RWPE1 (cell line): ENCODE measurements around the gene PRKCZ.

Source experiments
- CTCF ChIA-PET: fragments of 350-600 bp; sonication (Branson Sonifier 250); formaldehyde crosslinking; extraction: SDS; loops from one replicate; lab custom pipeline; 2021; lab: Yijun Ruan, JAX
- POLR2A ChIA-PET: fragments of 400-600 bp; formaldehyde crosslinking; extraction: SDS; loops from one replicate; lab custom pipeline; 2020; ENCODE audit warnings: antibody characterized with exemption; ENCODE audit not compliant: low non-redundant PET; lab: Yijun Ruan, JAX
- DNase-seq: peaks from one replicate; pipeline ENCODE4 v3.0.0; 2012; ENCODE audit warnings: low spot score
- H3K27ac ChIP-seq: fragments of 450-650 bp; 2 replicates; pipeline ENCODE4 v1.5.1; 2017
- TF ChIP-seq, protein P1 (sequence below): fragments of 450-650 bp; conservative IDR thresholded peaks from 2 replicates; pipeline ENCODE4 v1.5.1; 2017; ENCODE audit warnings: low read depth, mild to moderate bottlenecking

Gene PRKCZ

DNA sequence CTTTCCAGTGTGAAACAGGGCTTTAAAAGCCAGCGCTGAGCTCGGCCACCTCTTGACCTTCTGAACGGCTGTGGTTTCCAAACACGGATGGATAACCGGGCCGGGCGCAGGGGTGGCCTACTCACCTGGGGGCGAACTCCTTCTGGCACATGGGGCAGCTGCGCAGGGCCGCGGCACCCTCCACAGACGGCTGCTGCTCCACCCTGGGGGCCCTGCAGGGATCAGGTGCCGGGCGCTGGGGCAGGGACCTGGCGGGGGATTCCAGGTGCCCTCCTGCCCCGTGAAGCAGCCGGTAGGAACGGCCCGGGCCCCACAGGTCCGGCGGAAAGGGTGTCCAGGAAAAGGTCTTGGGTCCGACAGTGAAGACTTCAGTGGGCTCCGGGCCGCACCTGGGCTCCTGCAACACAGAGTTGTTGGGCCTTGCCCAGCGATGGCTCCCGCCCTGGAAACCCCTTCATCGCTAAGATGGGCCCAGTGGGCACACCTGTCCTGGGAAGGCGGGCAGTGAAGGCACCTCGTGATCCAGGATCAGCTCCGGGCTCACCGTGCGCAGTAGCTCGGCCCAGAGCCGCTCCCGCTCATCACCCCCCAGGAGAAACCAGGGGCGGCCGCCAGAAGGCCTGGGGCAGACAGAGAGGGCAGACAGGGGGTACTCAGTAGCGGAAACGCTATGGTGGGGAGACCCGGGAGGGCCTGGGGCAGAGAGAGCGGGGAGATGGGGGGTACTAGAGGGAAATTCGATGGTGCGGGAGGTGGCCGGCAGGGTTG, 143.5 kb downstream of the PRKCZ start:
- TF ChIP-seq, protein P1, sequence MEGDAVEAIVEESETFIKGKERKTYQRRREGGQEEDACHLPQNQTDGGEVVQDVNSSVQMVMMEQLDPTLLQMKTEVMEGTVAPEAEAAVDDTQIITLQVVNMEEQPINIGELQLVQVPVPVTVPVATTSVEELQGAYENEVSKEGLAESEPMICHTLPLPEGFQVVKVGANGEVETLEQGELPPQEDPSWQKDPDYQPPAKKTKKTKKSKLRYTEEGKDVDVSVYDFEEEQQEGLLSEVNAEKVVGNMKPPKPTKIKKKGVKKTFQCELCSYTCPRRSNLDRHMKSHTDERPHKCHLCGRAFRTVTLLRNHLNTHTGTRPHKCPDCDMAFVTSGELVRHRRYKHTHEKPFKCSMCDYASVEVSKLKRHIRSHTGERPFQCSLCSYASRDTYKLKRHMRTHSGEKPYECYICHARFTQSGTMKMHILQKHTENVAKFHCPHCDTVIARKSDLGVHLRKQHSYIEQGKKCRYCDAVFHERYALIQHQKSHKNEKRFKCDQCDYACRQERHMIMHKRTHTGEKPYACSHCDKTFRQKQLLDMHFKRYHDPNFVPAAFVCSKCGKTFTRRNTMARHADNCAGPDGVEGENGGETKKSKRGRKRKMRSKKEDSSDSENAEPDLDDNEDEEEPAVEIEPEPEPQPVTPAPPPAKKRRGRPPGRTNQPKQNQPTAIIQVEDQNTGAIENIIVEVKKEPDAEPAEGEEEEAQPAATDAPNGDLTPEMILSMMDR, result no peak
- ChIA-PET POLR2A (no interaction called here), CTCF (interaction anchor here (0.7 to 2.0 kb wide), 3 partner anchors 19 to 196 kb away, joined by 3 to 11 read pairs (median 8); no protein-coding TSS in a partner anchor)
- no peak for DNase-seq
- peak overlapping the region; percentile 97 for H3K27ac ChIP-seq

DNA sequence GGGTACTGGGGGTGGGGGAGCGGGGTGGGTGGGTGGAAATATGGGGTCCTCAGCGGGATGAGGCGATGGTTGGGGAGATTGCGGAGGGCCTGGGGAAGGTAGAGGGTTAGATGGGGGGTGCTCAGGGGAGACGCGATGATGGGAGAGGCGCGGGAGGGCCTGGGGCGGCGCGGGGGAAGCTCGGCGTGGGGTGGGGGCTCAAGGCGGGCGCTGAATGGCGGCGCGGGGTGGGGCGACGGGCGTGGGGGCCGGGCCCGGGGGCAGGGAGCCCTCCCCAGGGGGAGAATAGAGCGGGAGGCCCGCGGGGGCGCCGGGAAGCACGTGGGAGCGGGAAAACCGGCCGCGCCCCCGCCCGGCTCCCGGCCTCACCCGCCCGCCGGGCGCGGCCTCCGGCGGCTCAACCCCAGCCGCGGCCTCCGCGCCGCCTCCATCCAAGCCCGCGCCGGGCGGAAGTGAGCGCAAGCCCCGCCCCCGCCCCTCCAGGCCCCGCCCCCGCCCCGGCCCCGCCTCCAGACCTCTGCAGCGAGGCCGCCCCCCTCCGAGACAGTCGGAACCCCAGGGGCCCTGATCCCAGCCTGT, 144.2 kb downstream of the PRKCZ start, which contains the start of gene FAAP20:
Gene FAAP20 (minus strand): TSS at position 454 of the 579 bp plus-strand sequence. CDS start 23 bp downstream, at position 431.
- ChIA-PET POLR2A (interaction anchor here (1.6 kb wide), 1 partner anchor 188 kb away, joined by 10 read pairs; no protein-coding TSS in a partner anchor), CTCF (interaction anchor here (0.6 to 4.1 kb wide), 22 partner anchors 9 to 341 kb away, joined by 3 to 86 read pairs (median 4); partner anchors contain the start of genes MORN1, PRKCZ and RER1)
- peak within 1 kb of the TSS; percentile 97 for H3K27ac ChIP-seq
- peak; percentile 74 for DNase-seq
- TF ChIP-seq, protein P1, result no peak

DNA sequence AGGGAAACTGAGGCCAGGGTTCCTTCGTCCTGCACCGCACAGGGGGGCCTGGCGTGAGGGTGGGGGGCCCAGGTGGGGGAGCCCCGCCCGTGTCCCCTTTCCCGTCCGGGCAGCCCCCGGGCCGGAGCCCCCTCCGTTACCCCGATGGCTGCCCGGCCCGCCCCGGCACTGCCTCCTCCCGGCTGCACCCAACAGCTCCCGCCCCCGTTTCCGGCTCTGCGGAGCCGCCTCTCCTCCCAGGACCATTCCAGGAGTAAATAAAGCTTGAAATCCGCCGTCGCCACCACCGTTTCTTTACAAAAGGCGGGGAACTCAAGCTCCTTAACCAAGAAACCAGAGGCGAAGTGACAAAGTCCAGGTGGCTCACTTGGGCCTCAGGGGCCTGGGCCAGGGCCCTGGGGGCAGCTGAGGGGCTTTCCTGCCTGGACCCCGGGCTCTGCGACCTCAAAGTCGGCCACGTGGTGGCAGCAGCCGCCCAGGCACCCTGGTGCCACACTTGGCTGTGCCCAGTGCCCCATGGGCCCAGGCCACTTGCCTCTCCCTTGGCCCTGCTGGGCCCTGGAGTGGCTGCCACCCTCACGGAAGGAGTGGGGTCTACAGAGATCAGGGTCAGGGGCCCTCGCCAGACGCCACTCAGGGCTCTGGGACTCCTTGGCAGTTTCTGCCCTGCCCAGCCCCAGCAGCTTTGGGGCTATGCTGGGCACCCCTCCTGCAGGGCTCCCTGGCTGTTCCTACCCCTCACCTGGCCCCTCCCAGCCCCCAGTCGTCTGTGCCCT, 144.9 kb downstream of the PRKCZ start:
- peak overlapping the region; percentile 97 for H3K27ac ChIP-seq
- ChIA-PET POLR2A (interaction anchor here (1.6 kb wide), 1 partner anchor 187 kb away, joined by 10 read pairs; no protein-coding TSS in a partner anchor), CTCF (interaction anchor here (0.6 to 4.1 kb wide), 25 partner anchors 9 to 340 kb away, joined by 3 to 86 read pairs (median 5); partner anchors contain the start of genes MORN1, PRKCZ and RER1)
- peak; percentile 81 for DNase-seq
- TF ChIP-seq, protein P1, result peak; percentile 92

DNA sequence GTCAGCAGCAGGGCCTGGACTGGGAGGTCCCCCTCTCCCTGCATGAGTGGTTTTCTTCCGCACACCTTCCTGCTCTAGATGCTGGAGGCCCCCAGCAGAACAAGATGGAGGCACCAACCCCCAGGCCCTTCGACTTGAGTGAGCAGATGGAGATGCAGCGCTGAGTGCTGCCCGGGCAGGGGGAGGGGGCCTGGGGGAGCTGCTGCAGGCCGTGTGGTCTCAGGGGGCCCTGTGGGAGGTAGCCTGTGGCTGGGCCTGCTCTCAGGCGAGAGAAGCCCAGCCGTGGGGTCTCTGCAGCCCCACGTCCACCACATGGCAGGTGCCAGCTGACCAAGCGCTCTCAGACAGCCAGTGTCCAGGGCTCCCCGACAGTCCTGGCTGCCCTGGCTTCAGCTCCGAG, 145.6 kb downstream of the PRKCZ start:
- peak overlapping the region; percentile 97 for H3K27ac ChIP-seq
- no peak for DNase-seq
- ChIA-PET CTCF (interaction anchor here (0.6 to 4.1 kb wide), 11 partner anchors 8 to 196 kb away, joined by 3 to 86 read pairs (median 6); partner anchors contain the start of genes MORN1 and RER1), POLR2A (interaction anchor here (1.6 kb wide), 1 partner anchor 186 kb away, joined by 10 read pairs; no protein-coding TSS in a partner anchor)
- TF ChIP-seq, protein P1, result no peak

DNA sequence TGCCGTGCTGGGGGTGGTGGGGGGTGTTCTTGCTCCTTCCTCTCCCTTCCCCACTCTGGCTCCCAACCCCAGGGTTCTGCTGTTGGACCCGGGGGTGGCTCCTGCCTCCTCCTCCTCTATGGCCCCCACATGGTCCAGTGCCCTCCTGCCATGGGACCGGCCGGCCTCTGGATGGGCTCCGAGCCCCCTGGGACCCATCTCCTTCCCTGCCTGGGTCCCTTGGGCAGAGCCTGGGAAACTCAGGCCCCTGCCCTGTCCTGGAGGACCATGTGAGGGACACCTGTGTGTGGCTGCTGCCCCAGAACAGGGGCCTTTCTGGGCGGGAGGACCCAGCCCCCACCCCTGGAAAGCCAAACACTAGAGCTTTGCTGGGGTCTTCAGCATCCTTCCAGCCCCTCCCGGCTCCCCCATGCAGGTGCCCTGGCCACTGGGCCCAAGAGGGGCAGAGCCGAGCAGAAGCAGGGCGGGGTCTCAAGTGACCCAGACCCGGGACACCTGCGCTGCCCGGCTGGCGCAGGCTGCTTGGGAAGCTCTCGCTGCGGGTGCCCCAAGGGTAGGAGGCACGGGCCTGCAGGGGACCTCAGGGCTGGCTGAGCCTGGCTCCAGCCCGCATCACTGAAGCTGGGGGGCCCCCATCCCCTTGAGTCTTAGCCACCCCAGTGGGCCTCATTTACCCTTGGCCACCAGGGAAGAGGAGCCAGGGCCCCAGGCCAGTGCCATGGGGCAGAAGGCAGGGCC, 146.9 kb downstream of the PRKCZ start:
- POLR2A ChIA-PET, result no interaction called here
- TF ChIP-seq, protein P1, result no peak
- peak overlapping the region; percentile 97 for H3K27ac ChIP-seq
- no peak for DNase-seq
- CTCF ChIA-PET, result interaction anchor here (0.9 to 4.1 kb wide), 2 partner anchors 184 to 625 kb away, joined by 3 to 86 read pairs; no protein-coding TSS in a partner anchor
